ENCODE results near the gene ATP2B2. TPM values are rescaled to one million over a fixed set of nuclear protein-coding genes. Genes with fewer than 3 reads are reported as not detected.

ATP2B2 gene
- polyA plus RNA-seq, 2 of the 4 experiments (the other 2 are of a cell fraction), result 0.03 to 0.04 TPM

- DNase-seq (ENCODE audit: low read depth in 1 of 2, low spot score in 1 of 2) (no peak), FAIRE-seq (no peak), ATAC-seq (no peak)
- ChIA-PET CTCF (interaction anchor here (0.9 to 10.4 kb wide), 2 partner anchors 16 to 402 kb away, joined by 3 to 121 read pairs; no protein-coding TSS in a partner anchor), POLR2A (no interaction called here)
- TF ChIP-seq KDM1A (IDR thresholded peaks at IDR 0.05; ENCODE audit: low read depth) (no peak), POLR2AphosphoS2 (conservative IDR thresholded peaks at IDR 0.05; ENCODE audit: low read length) (no peak), RNF2 (IDR thresholded peaks at IDR 0.05; ENCODE audit: borderline replicate concordance, low read depth) (no peak), GATA3 (IDR thresholded peaks at IDR 0.05; ENCODE audit: borderline replicate concordance) (no peak), MAZ (IDR thresholded peaks at IDR 0.05; ENCODE audit: borderline replicate concordance, low read depth, low read length) (no peak), HOXA7 (CRISPR knock-in tag; IDR thresholded peaks at IDR 0.05) (no peak), BCL3 (IDR thresholded peaks at IDR 0.05) (no peak), CHD4 (IDR thresholded peaks at IDR 0.05; ENCODE audit: borderline replicate concordance) (no peak), HDAC2 (IDR thresholded peaks at IDR 0.05) (no peak), CEBPB (IDR thresholded peaks at IDR 0.05) (no peak), CBX8 (IDR thresholded peaks at IDR 0.05) (no peak), RCOR1 (IDR thresholded peaks at IDR 0.05; ENCODE audit: low read depth, low read length) (no peak), NR3C1 (IDR thresholded peaks at IDR 0.05) (no peak), RFX5 (IDR thresholded peaks at IDR 0.05) (no peak), ELK1 (IDR thresholded peaks at IDR 0.05; ENCODE audit: low read depth, low read length) (no peak), ZFP36 (IDR thresholded peaks at IDR 0.05; ENCODE audit: borderline replicate concordance, partially characterized antibody) (no peak), ZSCAN20 (CRISPR knock-in tag; IDR thresholded peaks at IDR 0.05) (no peak)
- no peaks in the 10 kb centered on the region for H3K9me3 ChIP-seq
- H3K27ac ChIP-seq, result no peak overlapping the region
- no peak overlapping the region for H3K4me2 ChIP-seq
- H3K4me1 ChIP-seq, result no peaks in the 10 kb centered on the region
- no peak overlapping the region for H3K4me3 ChIP-seq
- WGBS (ENCODE audit: missing lambda C conversion rate), result 85% methylated on average over 15 of the region's 16 CpGs
Measured at GRCh38 chr3:10338164-10338470, 167.3 kb downstream of the ATP2B2 start.

GRCh38 chr3:10337323-10338163, 167.8 kb downstream of the ATP2B2 start:
- H3K27ac ChIP-seq, result no peak overlapping the region
- FAIRE-seq (no peak), DNase-seq (ENCODE audit: low read depth in 1 of 2, low spot score in 1 of 2) (no peak), ATAC-seq (no peak)
- no peak overlapping the region for H3K4me2 ChIP-seq
- 72% methylated on average over 10 of the region's 20 CpGs for WGBS (ENCODE audit: missing lambda C conversion rate)
- no peaks in the 10 kb centered on the region for H3K4me1 ChIP-seq
- no peak for TF ChIP-seq CBX2 (IDR thresholded peaks at IDR 0.05; ENCODE audit: borderline replicate concordance, low read depth)
- no peak for TF ChIP-seq JUN (IDR thresholded peaks at IDR 0.05)
- no peak for TF ChIP-seq KDM1A (IDR thresholded peaks at IDR 0.05; ENCODE audit: low read depth)
- TF ChIP-seq FOSB (CRISPR knock-in tag; IDR thresholded peaks at IDR 0.05), result no peak
- no peak for TF ChIP-seq ELK1 (IDR thresholded peaks at IDR 0.05; ENCODE audit: low read depth, low read length)
- TF ChIP-seq PHF8 (IDR thresholded peaks at IDR 0.05; ENCODE audit: borderline replicate concordance, low read depth), result no peak
- TF ChIP-seq ZC3H11A (IDR thresholded peaks at IDR 0.05), result no peak
- TF ChIP-seq FOSL2 (IDR thresholded peaks at IDR 0.05), result no peak
- no peak for TF ChIP-seq FOSL2 (CRISPR knock-in tag; IDR thresholded peaks at IDR 0.05)
- no peak overlapping the region for H3K4me3 ChIP-seq
- H3K9me3 ChIP-seq, result no peaks in the 10 kb centered on the region
- ChIA-PET CTCF (interaction anchor here (0.5 to 10.4 kb wide), 4 partner anchors 15 to 418 kb away, joined by 3 to 121 read pairs (median 3); no protein-coding TSS in a partner anchor), POLR2A (no interaction called here)
